NB4 (cell line): Measurements from ENCODE around the gene IKBKE.

Experiments used
- CTCF ChIP-seq: IDR thresholded peaks from one replicate; pipeline ENCODE4 v1.5.1; 2012; ENCODE audit warnings: low read depth, low read length
- POLR2A ChIP-seq: IDR thresholded peaks from 2 replicates; pipeline ENCODE4 v1.6.1; 2011; ENCODE audit warnings: mild to moderate bottlenecking; ENCODE audit not compliant: insufficient read length; ENCODE audit errors: extremely low read depth

- TF ChIP-seq CTCF (no peak), POLR2A (no peak)
Observed at GRCh38 chr1:206429421-206429820, 40.9 kb upstream of the IKBKE start.
